Mesenchymal stem cell (in vitro differentiated cells and primary cell): Measurements from ENCODE around the gene SMC1A.

Experiments
- DNase-seq: peaks from one replicate; pipeline ENCODE4 v3.0.0-alpha.2; 2013
- H2AFZ ChIP-seq: one replicate; pipeline ENCODE4 v1.6.1; 2013; ENCODE audit warnings: low read depth, mild to moderate bottlenecking, control low read depth, inconsistent platforms, low read length, moderate library complexity
- H2AK5ac ChIP-seq: 2 replicates; pipeline ENCODE4 v1.6.1; 2013; ENCODE audit warnings: low read length, moderate library complexity, mild to moderate bottlenecking, inconsistent platforms; ENCODE audit not compliant: severe bottlenecking
- H2BK120ac ChIP-seq: one replicate; pipeline ENCODE4 v1.6.1; 2013; ENCODE audit warnings: low read depth, mild to moderate bottlenecking, inconsistent platforms, low read length, moderate library complexity
- H2BK12ac ChIP-seq, 2 experiments: one replicate each; pipeline ENCODE4 v1.6.1; 2013; ENCODE audit warnings: inconsistent platforms in 2 of 2, low read length in 2 of 2, mild to moderate bottlenecking in 2 of 2, moderate library complexity in 2 of 2, control low read depth in 1 of 2
- H2BK15ac ChIP-seq: one replicate; pipeline ENCODE4 v1.6.1; 2013; ENCODE audit warnings: mild to moderate bottlenecking, low read depth, inconsistent platforms; ENCODE audit not compliant: poor library complexity, severe bottlenecking
- H2BK5ac ChIP-seq: 2 replicates; pipeline ENCODE4 v1.6.1; 2013; ENCODE audit warnings: low read depth, mild to moderate bottlenecking, low read length, control low read depth, inconsistent platforms; ENCODE audit not compliant: poor library complexity, severe bottlenecking
- H3K14ac ChIP-seq, 2 experiments: one replicate each; pipeline ENCODE4 v1.6.1; 2013; ENCODE audit warnings: inconsistent platforms in 2 of 2, low read length in 2 of 2, control low read depth in 1 of 2, mild to moderate bottlenecking in 1 of 2, moderate library complexity in 1 of 2
- H3K18ac ChIP-seq, 2 experiments: one replicate each; pipeline ENCODE4 v1.6.1; 2013; ENCODE audit warnings: inconsistent platforms in 2 of 2, low read length in 2 of 2, control low read depth in 1 of 2, low read depth in 1 of 2, mild to moderate bottlenecking in 1 of 2
- H3K23ac ChIP-seq, 2 experiments: one replicate each; pipeline ENCODE4 v1.6.1; 2013; ENCODE audit warnings: inconsistent platforms in 2 of 2, low read length in 2 of 2, mild to moderate bottlenecking in 2 of 2, moderate library complexity in 2 of 2, control low read depth in 1 of 2
- H3K27ac ChIP-seq: 2 replicates; pipeline ENCODE4 v1.5.1; 2013; ENCODE audit warnings: mild to moderate bottlenecking, moderate library complexity, low read length, control low read depth, inconsistent platforms; ENCODE audit not compliant: poor library complexity, severe bottlenecking
- H3K27me3 ChIP-seq, 2 experiments: 2 replicates each; pipeline versions ENCODE4 v1.6.1 to v1.7.0; 2013; ENCODE audit warnings: low read length in 2 of 2, mild to moderate bottlenecking in 2 of 2, moderate library complexity in 2 of 2, control low read depth in 1 of 2, inconsistent platforms in 1 of 2; ENCODE audit not compliant: control insufficient read depth in 1 of 2, insufficient read depth in 1 of 2
- H3K36me3 ChIP-seq, 2 experiments: 2 replicates each; pipeline versions ENCODE4 v1.6.1 to v1.7.0; 2013; ENCODE audit warnings: low read length in 2 of 2, control low read depth in 1 of 2, inconsistent platforms in 1 of 2, low read depth in 1 of 2, mild to moderate bottlenecking in 1 of 2; ENCODE audit not compliant: insufficient read depth in 2 of 2, control insufficient read depth in 1 of 2
- H3K4ac ChIP-seq, 2 experiments: one replicate each; pipeline ENCODE4 v1.6.1; 2013; ENCODE audit warnings: inconsistent platforms in 2 of 2, low read length in 2 of 2, mild to moderate bottlenecking in 2 of 2, moderate library complexity in 2 of 2, control low read depth in 1 of 2, low read depth in 1 of 2
- H3K4me1 ChIP-seq: 2 replicates; pipeline ENCODE4 v1.6.1; 2013; ENCODE audit warnings: low read depth, low read length, control low read depth; ENCODE audit not compliant: control insufficient read depth, insufficient read depth
- H3K4me2 ChIP-seq: 2 replicates; pipeline ENCODE4 v1.6.1; 2013; ENCODE audit warnings: low read length, mild to moderate bottlenecking, inconsistent platforms; ENCODE audit not compliant: poor library complexity, severe bottlenecking
- H3K4me3 ChIP-seq, 2 experiments: 2 replicates each; pipeline versions ENCODE4 v1.5.1 to v1.7.0; 2013; ENCODE audit warnings: low read length in 2 of 2, mild to moderate bottlenecking in 2 of 2, control low read depth in 1 of 2, low read depth in 1 of 2; ENCODE audit not compliant: insufficient read depth in 1 of 2
- H3K79me1 ChIP-seq: replicated peaks from 2 replicates; pipeline ENCODE4 v1.6.1; 2013; ENCODE audit warnings: mild to moderate bottlenecking, control low read depth, low read length, inconsistent platforms; ENCODE audit not compliant: poor library complexity, severe bottlenecking
- H3K9ac ChIP-seq: 2 replicates; pipeline ENCODE4 v1.7.0; 2013; ENCODE audit warnings: mild to moderate bottlenecking, low read length, moderate library complexity
- H3K9me3 ChIP-seq: 2 replicates; pipeline ENCODE4 v1.7.0; 2013; ENCODE audit warnings: mild to moderate bottlenecking, low read length; ENCODE audit not compliant: control insufficient read depth
- H4K8ac ChIP-seq: one replicate; pipeline ENCODE4 v1.6.1; 2013; ENCODE audit warnings: inconsistent platforms, mild to moderate bottlenecking, low read length, moderate library complexity
- H4K91ac ChIP-seq: one replicate; pipeline ENCODE4 v1.6.1; 2013; ENCODE audit warnings: mild to moderate bottlenecking, low read length, inconsistent platforms
- WGBS: methylation state at CpG from one replicate; pipeline ENCODE4 v1.1.7; 2013; ENCODE audit warnings: mixed read lengths; 5-methylcytosine and 5-hydroxymethylcytosine counted together

SMC1A gene

DNA sequence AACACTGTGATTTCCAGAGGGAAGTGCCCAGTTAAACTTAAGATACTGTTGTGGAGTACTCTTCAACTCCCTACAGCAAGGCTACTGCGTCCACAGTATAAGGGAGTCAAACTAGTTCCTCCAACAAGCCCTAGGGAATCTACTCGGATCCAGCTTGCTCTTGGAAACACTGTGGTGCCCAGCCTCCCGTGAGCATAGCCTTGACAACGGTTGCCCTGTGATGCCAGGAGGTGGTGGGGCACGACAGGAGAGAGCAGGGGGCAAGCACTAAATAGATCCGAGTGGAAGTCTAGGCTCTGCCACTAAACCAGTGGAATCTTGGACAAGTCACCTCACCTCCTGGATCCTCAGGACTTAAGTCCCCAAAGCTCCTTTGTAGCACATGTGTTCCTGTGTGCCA lies 45.6 kb downstream of the SMC1A start:
- Histone ChIP-seq H2BK15ac (no peak overlapping the region), H4K91ac (no peak overlapping the region), H3K4ac (no peak overlapping the region), H3K9ac (no peak overlapping the region), H4K8ac (no peak overlapping the region), H2AK5ac (no peak overlapping the region), H2BK5ac (no peak overlapping the region), H3K23ac (no peak overlapping the region), H3K4me1 (peaks cover 13% of the 10 kb centered on the region), H2BK12ac (no peak overlapping the region), H3K9me3 (no peaks in the 10 kb centered on the region), H3K36me3 (peaks cover 20 to 51% of the 10 kb centered on the region in 2 experiments), H3K27me3 (no peaks in the 10 kb centered on the region), H3K4me2 (no peak overlapping the region), H2AFZ (no peak overlapping the region), H3K27ac (no peak overlapping the region), H2BK120ac (no peak overlapping the region), H3K14ac (no peak overlapping the region), H3K18ac (no peak overlapping the region), H3K4me3 (no peak overlapping the region), H3K79me1 (no peaks in the 10 kb centered on the region)
- DNase-seq = no peak
- 88% methylated on average over 4 of the region's 6 CpGs for WGBS

DNA sequence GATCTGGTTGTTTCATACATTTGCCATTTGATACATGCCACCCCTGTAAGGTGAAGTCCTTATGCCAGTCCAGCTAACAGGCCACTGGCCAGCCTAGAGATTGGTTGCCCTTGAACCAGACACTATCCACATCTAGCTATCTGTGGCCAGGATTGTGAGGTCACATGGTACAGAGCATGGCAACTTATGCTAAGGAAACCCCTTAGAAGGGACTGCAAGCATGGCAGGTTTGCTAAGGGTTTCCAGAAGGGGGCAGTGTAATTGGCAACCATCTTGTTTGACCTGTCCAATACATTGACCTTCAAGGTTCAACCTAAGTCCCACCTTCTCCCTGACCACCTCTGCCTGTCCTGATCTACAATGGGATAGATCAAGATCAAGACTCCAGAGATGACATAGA lies 47.5 kb downstream of the SMC1A start:
- no peak overlapping the region for H3K9ac ChIP-seq
- H2AFZ ChIP-seq = no peak overlapping the region
- H2BK5ac ChIP-seq = no peak overlapping the region
- no peak overlapping the region for H3K14ac ChIP-seq
- no peak overlapping the region for H4K8ac ChIP-seq
- H3K23ac ChIP-seq = no peak overlapping the region
- H3K4me3 ChIP-seq = no peak overlapping the region
- no peaks in the 10 kb centered on the region for H3K9me3 ChIP-seq
- H4K91ac ChIP-seq = no peak overlapping the region
- no peak overlapping the region for H3K4me2 ChIP-seq
- peaks cover 6 to 31% of the 10 kb centered on the region in 2 experiments for H3K36me3 ChIP-seq
- H3K4ac ChIP-seq = no peak overlapping the region
- H2AK5ac ChIP-seq = no peak overlapping the region
- H2BK12ac ChIP-seq = no peak overlapping the region
- H3K4me1 ChIP-seq = peaks cover 3% of the 10 kb centered on the region
- H3K27me3 ChIP-seq = no peaks in the 10 kb centered on the region
- no peaks in the 10 kb centered on the region for H3K79me1 ChIP-seq
- H2BK15ac ChIP-seq = no peak overlapping the region
- DNase-seq = no peak
- H2BK120ac ChIP-seq = no peak overlapping the region
- no peak overlapping the region for H3K27ac ChIP-seq
- H3K18ac ChIP-seq = no peak overlapping the region

DNA sequence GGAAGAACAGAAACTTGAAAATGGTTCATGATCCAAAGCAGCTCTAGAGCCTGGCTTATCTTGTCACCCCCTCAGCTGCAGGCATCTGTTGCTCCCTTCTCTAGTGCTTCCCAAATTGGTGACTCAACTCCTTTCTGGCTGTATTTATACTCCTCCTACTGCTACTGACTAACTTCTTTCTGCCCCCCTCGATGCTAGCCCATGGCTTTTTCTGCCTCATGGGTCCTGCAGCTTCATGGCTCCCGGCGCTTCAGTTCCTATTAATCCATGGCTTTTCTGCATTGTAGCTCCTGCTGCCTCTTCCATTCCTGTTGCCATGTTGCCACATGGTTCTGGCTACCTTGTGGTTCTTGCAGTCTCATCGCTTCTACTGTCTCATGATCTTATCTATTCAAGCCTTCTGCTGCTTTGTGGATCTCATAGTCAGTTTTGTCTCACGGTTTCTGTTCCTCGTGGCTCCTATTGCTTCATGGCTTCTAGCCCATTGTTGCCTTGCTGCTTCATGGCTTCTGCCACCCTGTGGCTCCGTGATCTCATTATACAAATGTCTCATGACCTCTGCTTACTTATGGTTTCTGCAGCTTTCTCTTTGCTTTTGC lies 48.1 kb downstream of the SMC1A start:
- Histone ChIP-seq H2BK12ac (no peak overlapping the region), H3K36me3 (peaks cover 6 to 25% of the 10 kb centered on the region in 2 experiments), H3K4ac (no peak overlapping the region), H3K27ac (no peak overlapping the region), H3K27me3 (no peaks in the 10 kb centered on the region), H4K91ac (no peak overlapping the region), H3K23ac (no peak overlapping the region), H3K9me3 (no peaks in the 10 kb centered on the region), H2BK15ac (no peak overlapping the region), H2AFZ (no peak overlapping the region), H3K4me2 (no peak overlapping the region), H3K4me1 (peaks cover 3% of the 10 kb centered on the region), H4K8ac (no peak overlapping the region), H2BK120ac (no peak overlapping the region), H3K4me3 (no peak overlapping the region), H3K14ac (no peak overlapping the region), H2AK5ac (no peak overlapping the region), H3K79me1 (no peaks in the 10 kb centered on the region), H3K18ac (no peak overlapping the region), H2BK5ac (no peak overlapping the region), H3K9ac (no peak overlapping the region)
- DNase-seq = no peak
- 91% methylated on average over 7 of the region's 7 CpGs for WGBS

DNA sequence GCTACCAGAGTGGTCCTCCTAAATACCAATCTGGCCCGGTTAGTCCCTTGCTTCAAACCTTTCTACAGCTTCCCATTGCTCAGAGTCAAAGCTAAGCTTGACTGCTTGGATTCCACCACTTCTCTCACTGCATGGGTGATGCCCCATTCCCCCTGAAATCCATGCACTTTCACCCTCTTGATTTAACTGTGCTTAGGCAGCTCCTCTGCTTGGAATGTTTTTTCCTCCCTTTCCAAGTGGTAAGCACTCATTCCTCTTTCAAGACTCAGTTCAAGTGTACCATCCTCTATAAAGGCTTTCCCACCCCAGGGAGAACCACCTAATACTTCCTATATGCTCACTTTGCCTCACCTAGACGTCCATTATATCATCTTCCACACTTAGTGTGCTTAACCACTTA lies 49.1 kb downstream of the SMC1A start:
- no peak overlapping the region for H2BK12ac ChIP-seq
- 44% methylated on average over 1 of the region's 2 CpGs for WGBS

More for the DNA sequence above, 49.1 kb downstream of the SMC1A start:
- H3K23ac ChIP-seq = no peak overlapping the region
- no peak for DNase-seq
- no peak overlapping the region for H4K8ac ChIP-seq
- H4K91ac ChIP-seq = no peak overlapping the region
- H2BK5ac ChIP-seq = no peak overlapping the region
- peaks cover 2% of the 10 kb centered on the region for H3K9me3 ChIP-seq
- no peak overlapping the region for H3K27ac ChIP-seq
- H3K4me3 ChIP-seq = no peak overlapping the region
- no peak overlapping the region for H3K9ac ChIP-seq
- H3K79me1 ChIP-seq = no peaks in the 10 kb centered on the region
- H3K27me3 ChIP-seq = no peaks in the 10 kb centered on the region
- H3K4me1 ChIP-seq = no peaks in the 10 kb centered on the region
- H2BK120ac ChIP-seq = no peak overlapping the region
- H3K14ac ChIP-seq = no peak overlapping the region
- H2BK15ac ChIP-seq = no peak overlapping the region
- H2AFZ ChIP-seq = no peak overlapping the region
- H3K18ac ChIP-seq = no peak overlapping the region
- H3K4ac ChIP-seq = no peak overlapping the region
- H2AK5ac ChIP-seq = no peak overlapping the region
- H3K36me3 ChIP-seq = peaks cover 3 to 15% of the 10 kb centered on the region in 2 experiments
- no peak overlapping the region for H3K4me2 ChIP-seq
